PC-3 (cell line): Measurements from ENCODE around the gene PLEKHM3.

Experiments used
- CTCF ChIP-seq: fragments of 300-600 bp; sonication (generic); conservative IDR thresholded peaks from 2 replicates; pipeline ENCODE4 v1.5.1; 2017; ENCODE audit warnings: antibody characterized with exemption, low read depth, mild to moderate bottlenecking, low read length
- EZH2 ChIP-seq: fragments of 300-600 bp; sonication (generic); IDR thresholded peaks from one replicate; pipeline ENCODE4 v1.6.1; 2017; ENCODE audit warnings: antibody characterized with exemption, mild to moderate bottlenecking, low read length; ENCODE audit not compliant: unreplicated experiment
- EZH2phosphoT487 ChIP-seq: fragments of 300-600 bp; sonication (generic); IDR thresholded peaks from 2 replicates; pipeline ENCODE4 v1.6.1; 2018; ENCODE audit warnings: mild to moderate bottlenecking, antibody characterized with exemption, low read length, borderline replicate concordance

DNA sequence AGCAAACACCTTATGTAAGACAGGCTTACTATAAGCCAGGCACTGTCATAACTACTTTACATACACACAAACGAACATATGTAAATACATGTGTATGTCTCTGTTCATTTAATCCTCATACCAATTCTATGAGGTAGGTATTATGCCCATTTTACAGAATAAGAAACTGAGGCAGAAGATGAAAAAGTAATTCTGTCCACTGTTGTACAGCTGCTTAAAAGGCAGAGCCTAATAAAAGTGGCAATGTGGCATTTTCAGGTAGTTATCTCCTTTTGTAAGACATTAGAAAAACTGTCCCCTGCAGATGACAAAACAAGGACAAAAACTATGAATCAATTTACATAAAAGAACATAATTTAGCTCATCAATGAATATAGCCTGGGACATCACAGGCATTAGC is 69.9 kb downstream of the PLEKHM3 start:
- no peak for TF ChIP-seq CTCF
- TF ChIP-seq EZH2: no peak
- TF ChIP-seq EZH2phosphoT487: no peak
